ENCODE measurements around the gene IGFN1.

DNA sequence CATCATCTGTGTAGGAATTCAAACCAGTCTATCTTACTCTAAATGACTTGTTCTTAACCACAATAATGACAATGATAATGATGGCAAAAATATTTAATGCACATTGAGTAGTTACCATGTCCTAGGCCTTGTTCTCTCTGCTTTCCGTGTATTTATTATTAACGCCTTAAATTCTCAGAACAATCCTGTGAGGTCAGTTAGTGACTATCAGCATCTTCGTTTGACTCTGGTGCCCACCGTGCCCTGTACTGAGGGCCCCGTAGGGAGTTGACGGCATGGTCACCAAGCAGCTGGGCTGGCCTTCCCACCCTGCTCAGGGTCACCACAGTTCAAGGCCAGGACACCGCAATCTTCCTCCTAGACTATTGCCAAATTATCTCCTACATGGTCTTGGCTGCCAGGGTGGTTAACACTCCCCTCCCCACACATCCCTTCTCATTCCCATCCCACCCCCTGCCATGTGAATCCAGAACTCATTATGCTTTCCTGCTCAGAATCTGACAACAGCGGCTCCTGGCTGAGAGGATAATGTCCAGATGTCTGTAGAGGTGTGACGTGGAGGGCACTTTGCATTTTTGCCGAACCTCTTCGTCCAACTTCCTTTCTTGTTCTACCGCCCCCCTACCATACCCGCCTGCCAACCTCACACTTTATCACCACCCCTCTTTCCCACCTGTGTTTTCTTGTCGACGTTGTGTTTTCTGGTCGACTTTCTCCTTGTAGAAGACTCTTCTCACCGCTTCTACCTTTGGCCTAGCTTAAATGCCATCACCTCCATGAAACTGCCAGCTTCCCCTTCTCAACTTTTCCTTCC lies 33.4 kb downstream of the IGFN1 start:
- TF ChIP-seq, protein P1, sequence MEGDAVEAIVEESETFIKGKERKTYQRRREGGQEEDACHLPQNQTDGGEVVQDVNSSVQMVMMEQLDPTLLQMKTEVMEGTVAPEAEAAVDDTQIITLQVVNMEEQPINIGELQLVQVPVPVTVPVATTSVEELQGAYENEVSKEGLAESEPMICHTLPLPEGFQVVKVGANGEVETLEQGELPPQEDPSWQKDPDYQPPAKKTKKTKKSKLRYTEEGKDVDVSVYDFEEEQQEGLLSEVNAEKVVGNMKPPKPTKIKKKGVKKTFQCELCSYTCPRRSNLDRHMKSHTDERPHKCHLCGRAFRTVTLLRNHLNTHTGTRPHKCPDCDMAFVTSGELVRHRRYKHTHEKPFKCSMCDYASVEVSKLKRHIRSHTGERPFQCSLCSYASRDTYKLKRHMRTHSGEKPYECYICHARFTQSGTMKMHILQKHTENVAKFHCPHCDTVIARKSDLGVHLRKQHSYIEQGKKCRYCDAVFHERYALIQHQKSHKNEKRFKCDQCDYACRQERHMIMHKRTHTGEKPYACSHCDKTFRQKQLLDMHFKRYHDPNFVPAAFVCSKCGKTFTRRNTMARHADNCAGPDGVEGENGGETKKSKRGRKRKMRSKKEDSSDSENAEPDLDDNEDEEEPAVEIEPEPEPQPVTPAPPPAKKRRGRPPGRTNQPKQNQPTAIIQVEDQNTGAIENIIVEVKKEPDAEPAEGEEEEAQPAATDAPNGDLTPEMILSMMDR (conservative IDR thresholded peaks at IDR 0.05; ENCODE audit: low read depth in 2 of 2), result no peak
- TF ChIP-seq REST (IDR thresholded peaks at IDR 0.05; ENCODE audit: unreplicated experiment) (no peak), EZH2phosphoT487 (IDR thresholded peaks at IDR 0.05; ENCODE audit: unreplicated experiment) (no peak), NANOG (IDR thresholded peaks at IDR 0.05; ENCODE audit: borderline replicate concordance) (no peak), EZH2 (IDR thresholded peaks at IDR 0.05; ENCODE audit: low read depth, unreplicated experiment) (no peak), ZNF114 (CRISPR knock-in tag; IDR thresholded peaks at IDR 0.05) (no peak), POLR2AphosphoS5 (IDR thresholded peaks at IDR 0.05; ENCODE audit: low read depth) (no peak)
